Measurements from ENCODE around the gene SLC39A5. TPM values are rescaled to one million over a fixed set of nuclear protein-coding genes. Genes with fewer than 3 reads are reported as not detected.

Gene SLC39A5
- total RNA-seq, 2 experiments from 2014 or later = 0.76 to 1.2 TPM

- no peak for TF ChIP-seq EZH2phosphoT487 (IDR thresholded peaks at IDR 0.05; ENCODE audit: borderline replicate concordance, low read depth, low read length)
- no peak for TF ChIP-seq CTCF (conservative IDR thresholded peaks at IDR 0.05; ENCODE audit: low read length)
- H3K4me3 ChIP-seq (ENCODE audit: low read depth, low read length, poor library complexity, severe bottlenecking) = peak overlapping the region; percentile 83
- ChIA-PET CTCF (ENCODE audit: unreplicated experiment) (no interaction called here), POLR2A (interaction anchor here (2.2 to 4.2 kb wide), 4 partner anchors 10 to 106 kb away, joined by 9 to 85 read pairs (median 16); partner anchors contain the start of genes SMARCC2 and ZC3H10)
- H3K9me3 ChIP-seq (ENCODE audit: low read length) = no peaks in the 10 kb centered on the region
- H3K36me3 ChIP-seq (ENCODE audit: insufficient read depth, low read length) = no peaks in the 10 kb centered on the region; the same call in 1 of the 2 replicates
- peaks cover 40% of the 10 kb centered on the region for H3K4me1 ChIP-seq (ENCODE audit: insufficient read depth, low read length, poor library complexity, severe bottlenecking)
- peak overlapping the region; percentile 100 for H3K4me2 ChIP-seq (ENCODE audit: low read length)
- no peaks in the 10 kb centered on the region for H3K9me2 ChIP-seq (ENCODE audit: insufficient read depth, low read length)
- intact Hi-C loops (cut with micrococcal nuclease; ENCODE audit: unreplicated experiment) = loop anchor here (1.0 kb wide), 4 partner anchors 15 to 104 kb away; no protein-coding TSS in a partner anchor
- H3K27ac ChIP-seq (ENCODE audit: low read depth, low read length, poor library complexity, severe bottlenecking) = peak overlapping the region; percentile 41
- H3K79me2 ChIP-seq (ENCODE audit: insufficient read depth, low read depth, low read length) = peaks cover 23% of the 10 kb centered on the region; the same call in 1 of the 2 replicates
- H4K20me1 ChIP-seq (ENCODE audit: insufficient read depth, low read length) = no peaks in the 10 kb centered on the region
- H2AFZ ChIP-seq (ENCODE audit: low read length) = peak overlapping the region; percentile 97
- DNase-seq (ENCODE audit: low spot score) = no peak
- BruUV-seq (replicated peaks) = no TSS peak
Observed at GRCh38 chr12:56223571-56224101, 6.2 kb upstream of the SLC39A5 start.

- ChIA-PET POLR2A (interaction anchor here (3.9 to 4.2 kb wide), 2 partner anchors 17 to 35 kb away, joined by 18 to 85 read pairs; partner anchors contain the start of gene SMARCC2), CTCF (ENCODE audit: unreplicated experiment) (no interaction called here)
- H3K4me1 ChIP-seq (ENCODE audit: insufficient read depth, low read length, poor library complexity, severe bottlenecking) = peaks cover 40% of the 10 kb centered on the region
- peaks cover 23% of the 10 kb centered on the region; the same call in 1 of the 2 replicates for H3K79me2 ChIP-seq (ENCODE audit: insufficient read depth, low read depth, low read length)
- H3K36me3 ChIP-seq (ENCODE audit: insufficient read depth, low read length) = no peaks in the 10 kb centered on the region; the same call in 1 of the 2 replicates
- TSS peak; percentile 83 for BruUV-seq (replicated peaks)
- H3K4me3 ChIP-seq (ENCODE audit: low read depth, low read length, poor library complexity, severe bottlenecking) = peak within 1 kb of the TSS; percentile 83
- TF ChIP-seq EZH2phosphoT487 (IDR thresholded peaks at IDR 0.05; ENCODE audit: borderline replicate concordance, low read depth, low read length) (no peak), CTCF (conservative IDR thresholded peaks at IDR 0.05; ENCODE audit: low read length) (peak; percentile 96)
- intact Hi-C loops (cut with micrococcal nuclease; ENCODE audit: unreplicated experiment) = loop anchor here (1.0 kb wide), 4 partner anchors 16 to 105 kb away; no protein-coding TSS in a partner anchor
- peak within 1 kb of the TSS; percentile 100 for H3K4me2 ChIP-seq (ENCODE audit: low read length)
- H3K9me2 ChIP-seq (ENCODE audit: insufficient read depth, low read length) = no peaks in the 10 kb centered on the region
- H2AFZ ChIP-seq (ENCODE audit: low read length) = peak within 1 kb of the TSS; percentile 97
- no peaks in the 10 kb centered on the region for H3K9me3 ChIP-seq (ENCODE audit: low read length)
- no peaks in the 10 kb centered on the region for H4K20me1 ChIP-seq (ENCODE audit: insufficient read depth, low read length)
- H3K27ac ChIP-seq (ENCODE audit: low read depth, low read length, poor library complexity, severe bottlenecking) = peak within 1 kb of the TSS; percentile 41
- DNase-seq (ENCODE audit: low spot score) = peak; percentile 98
Observed at GRCh38 chr12:56224102-56224701, 5.6 kb upstream of the SLC39A5 start, which contains the start of gene NABP2. TSS of gene NABP2 (plus strand) at chr12:56224342. CDS start at chr12:56224857, 515 bp downstream.
